ENCODE results near the gene IL10RB.
"Not testable (repeated sequence)": the region's sequence is repeated elsewhere in the genome, so short reads cannot be mapped to it uniquely, and the experiment has no call there.

The IL10RB gene

DNA sequence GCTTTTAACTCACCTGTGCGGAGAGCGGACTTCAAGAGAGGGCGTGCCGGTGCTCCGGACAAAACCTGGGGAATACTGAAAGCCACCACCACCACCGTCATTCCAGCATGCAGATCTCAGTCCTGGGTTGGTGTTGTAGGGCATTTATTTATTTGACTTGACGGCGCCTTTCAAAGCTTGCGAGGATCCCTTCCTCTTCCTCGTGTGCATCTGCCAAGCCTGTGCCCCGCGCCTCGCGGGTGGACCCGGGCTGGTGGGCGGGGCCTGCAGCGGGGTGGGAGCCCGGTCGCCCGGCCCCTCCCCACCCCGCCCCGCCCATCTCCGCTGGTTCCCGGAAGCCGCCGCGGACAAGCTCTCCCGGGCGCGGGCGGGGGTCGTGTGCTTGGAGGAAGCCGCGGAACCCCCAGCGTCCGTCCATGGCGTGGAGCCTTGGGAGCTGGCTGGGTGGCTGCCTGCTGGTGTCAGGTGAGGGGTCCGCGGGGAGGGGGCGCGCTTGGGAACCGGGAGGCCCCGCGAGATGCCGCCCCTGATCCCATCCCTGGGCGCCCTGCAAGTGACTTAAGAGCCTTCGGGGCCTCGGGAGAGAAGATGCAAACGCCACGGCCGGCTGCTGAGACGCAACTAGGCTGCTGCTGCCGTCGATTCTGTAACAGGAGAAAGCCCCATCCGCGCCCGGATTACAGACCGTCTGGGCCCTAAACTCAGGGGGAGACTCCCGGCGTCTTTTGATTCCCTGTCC, at the start of gene IL10RB:
Gene IL10RB, plus strand, starts transcription at position 318 of the 739 bp plus-strand sequence. Its CDS starts 99 bp downstream, at position 417.
- DNase-seq (ENCODE audit: low spot score): peak; percentile 74

DNA sequence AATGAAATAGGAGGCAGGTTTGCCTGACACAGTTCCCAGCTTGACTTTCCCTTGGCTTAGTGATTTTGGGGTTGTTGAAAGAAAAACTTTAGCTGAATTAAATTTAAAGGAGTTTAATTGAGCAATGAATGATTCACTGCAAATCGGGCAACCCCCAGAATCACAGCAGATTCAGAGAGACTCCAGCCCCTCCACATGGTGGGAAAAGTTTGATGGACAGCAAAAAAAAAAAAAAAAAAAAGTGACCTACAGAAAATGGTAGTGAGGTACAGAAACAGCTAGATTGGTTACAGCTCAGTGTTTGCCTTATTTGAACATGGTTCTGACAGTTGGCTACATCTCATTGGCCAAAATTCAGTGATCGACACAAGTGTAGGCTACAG, 49.0 kb upstream of the IL10RB start:
- no peak for DNase-seq (ENCODE audit: low spot score)

GRCh38 chr21:33219300-33219699, 46.9 kb upstream of the IL10RB start:
- DNase-seq (ENCODE audit: low spot score): no peak

DNA sequence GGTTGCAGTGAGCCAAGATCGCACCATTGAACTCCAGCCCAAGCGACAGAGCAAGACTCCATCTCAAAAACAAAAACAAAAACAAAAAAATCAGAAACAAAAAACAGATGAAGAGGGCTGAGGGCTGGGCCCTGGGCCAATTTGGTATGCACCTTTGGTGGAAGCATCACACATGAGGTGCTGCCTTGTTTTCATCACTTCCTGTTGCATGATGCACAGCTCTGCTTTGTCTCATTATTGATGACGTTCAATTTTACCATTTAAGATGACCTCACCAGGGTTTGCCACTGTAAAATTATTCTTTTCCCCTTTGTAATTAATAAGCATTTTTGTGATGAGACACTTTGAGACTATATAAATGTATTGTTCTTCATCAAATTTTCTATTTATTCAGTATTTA, 46.2 kb upstream of the IL10RB start:
- DNase-seq (ENCODE audit: low spot score): no peak

GRCh38 chr21:33225376-33225775, 40.8 kb upstream of the IL10RB start:
- not testable (repeated sequence) for DNase-seq (ENCODE audit: low spot score)

- no peak for DNase-seq (ENCODE audit: low spot score)
These were observed 37.7 kb upstream of the IL10RB start for GRCh38 chr21:33228455-33228854.

DNA sequence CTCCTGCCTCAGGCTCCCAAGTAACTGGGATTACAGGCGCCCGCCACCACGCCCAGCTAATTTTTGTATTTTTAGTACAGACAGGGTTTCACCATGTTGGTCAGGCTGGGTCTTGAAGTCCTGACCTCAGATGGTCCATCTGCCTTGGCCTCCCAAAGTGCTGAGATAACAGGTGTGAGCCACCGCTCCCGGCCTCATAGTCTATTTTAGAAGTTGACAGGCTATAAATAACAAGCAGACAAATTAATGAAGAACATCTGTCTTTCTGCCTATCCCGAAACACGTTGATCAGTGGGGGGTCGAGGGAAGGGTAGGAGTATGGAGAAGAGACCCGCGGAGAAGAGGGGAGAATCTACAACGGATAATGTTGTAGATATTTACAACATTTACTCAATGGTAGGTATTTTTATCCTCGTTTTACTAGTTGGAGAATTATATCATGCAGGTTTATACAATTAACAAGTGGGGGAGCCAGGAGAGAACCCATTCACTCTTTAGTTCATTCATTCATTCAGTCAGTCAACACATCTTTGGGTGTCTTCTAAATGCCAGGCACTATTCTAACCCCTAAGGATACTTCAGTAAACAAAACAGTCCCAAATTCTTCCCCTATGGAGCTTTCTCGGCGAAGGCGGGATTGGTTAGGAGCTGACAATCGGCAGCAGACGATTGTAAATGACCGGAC, 36.9 kb upstream of the IL10RB start:
- no peak for DNase-seq (ENCODE audit: low spot score)

DNA sequence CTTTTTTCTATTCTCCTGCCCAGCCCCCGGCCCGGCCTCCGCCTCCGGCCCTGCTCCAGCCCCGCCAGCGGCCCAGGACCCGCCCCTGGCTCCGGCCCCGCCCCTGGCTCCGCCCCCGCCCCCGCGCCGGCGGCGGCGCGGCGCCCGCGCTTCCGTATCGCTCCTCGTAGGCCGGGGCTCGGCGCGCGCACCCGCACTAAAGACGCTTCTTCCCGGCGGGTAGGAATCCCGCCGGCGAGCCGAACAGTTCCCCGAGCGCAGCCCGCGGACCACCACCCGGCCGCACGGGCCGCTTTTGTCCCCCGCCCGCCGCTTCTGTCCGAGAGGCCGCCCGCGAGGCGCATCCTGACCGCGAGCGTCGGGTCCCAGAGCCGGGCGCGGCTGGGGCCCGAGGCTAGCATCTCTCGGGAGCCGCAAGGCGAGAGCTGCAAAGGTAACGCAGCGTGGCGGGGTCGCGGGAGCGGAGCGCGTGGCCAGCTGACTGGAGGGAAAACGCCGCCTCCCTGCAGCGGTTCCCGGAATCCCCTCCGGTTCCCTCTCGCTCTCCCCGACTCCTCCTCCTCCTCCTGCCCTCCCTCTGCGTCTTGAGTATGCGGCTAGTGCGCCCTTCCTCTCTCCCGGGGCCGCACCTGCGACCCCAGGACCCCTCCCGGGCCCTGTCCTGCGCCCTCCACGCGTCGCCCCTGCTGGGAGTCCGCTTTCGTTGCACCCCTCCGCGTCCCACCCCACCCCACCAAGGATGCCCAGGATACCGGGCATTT, 36.2 kb upstream of the IL10RB start, which contains the start of gene IFNAR2:
Gene IFNAR2, plus strand, starts transcription at position 155 of the 761 bp plus-strand sequence. CDS start 11,985 bp downstream, outside the sequence.
- peak; percentile 74 for DNase-seq (ENCODE audit: low spot score)

GRCh38 chr21:33230545-33231324, 35.4 kb upstream of the IL10RB start:
- peak; percentile 57 for DNase-seq (ENCODE audit: low spot score)

GRCh38 chr21:33231526-33231925, 34.6 kb upstream of the IL10RB start:
- DNase-seq (ENCODE audit: low spot score): no peak

DNA sequence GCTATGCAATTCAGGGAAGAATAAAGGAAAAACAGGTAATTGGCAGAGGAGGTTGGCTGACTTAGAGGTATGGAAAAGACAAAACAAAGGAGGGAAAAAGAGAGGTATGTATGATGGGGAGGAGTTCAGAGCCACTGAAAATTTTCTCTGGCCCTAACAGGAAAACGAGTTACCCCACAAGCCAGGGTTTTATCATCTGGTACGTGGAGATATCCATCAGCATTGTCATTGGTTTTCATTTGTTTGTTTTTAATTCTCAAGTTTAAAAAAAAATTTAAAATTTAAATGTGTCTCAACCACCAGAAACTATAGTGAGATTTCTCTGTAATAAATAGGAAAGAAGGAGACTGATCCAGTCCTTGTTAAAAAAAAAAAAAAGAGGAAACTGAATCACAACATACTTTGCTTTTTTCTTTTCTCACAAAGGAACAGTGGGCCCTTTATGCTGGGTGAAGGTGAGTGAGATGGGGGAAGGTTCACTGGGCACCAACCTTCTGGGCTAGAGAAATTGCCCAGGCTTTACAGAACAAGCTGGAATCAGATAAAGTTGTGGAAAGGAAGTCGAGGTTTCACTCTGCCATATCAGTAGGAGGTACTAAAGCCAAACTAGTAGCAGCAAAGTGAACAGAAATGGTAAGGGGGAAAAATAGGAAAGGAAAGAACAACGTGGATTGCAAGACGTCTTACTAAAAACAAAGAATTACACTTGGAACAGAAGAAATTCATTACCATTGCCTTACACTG, 33.7 kb upstream of the IL10RB start:
- no peak for DNase-seq (ENCODE audit: low spot score)

DNA sequence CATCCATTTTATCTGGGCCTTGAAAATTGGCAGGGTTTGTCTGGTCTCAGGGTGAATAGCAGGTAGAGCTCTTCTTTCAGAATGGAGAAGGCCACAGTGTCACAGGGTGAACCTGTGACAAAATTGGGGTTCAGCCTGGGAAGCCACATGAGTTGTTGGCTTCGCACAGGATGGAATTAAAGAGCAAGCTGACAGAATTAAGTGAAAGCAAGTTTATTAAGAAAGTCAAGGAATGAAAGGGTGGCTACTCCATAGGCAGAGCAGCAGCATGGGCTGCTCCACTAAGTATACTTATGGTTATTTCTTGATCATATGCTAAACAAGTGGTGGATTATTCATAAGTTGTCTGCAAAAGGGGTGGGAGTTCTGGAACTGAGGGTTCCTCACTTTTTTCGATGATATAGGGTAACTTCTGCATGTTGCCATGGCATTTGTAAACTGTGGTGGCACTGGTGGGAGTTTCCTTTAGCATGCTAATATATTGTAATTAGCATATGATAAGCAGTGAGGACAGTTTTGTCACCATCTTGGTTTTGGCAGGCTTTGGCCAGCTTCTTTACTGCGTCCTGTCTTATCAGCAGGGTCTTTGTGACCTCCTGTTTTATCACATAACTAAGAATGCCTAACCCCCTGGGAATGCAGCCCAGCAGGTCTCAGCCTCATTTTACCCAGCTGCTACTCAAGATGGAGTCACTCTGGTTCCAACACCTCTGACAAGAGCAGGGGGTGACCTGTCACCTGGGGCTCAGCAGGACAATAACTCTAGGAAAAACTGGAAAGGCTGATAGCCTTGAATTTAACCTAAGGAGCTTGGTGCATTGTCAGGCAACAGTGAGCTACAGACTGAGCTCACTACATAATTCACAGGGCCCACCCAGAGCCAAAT, 31.3 kb upstream of the IL10RB start:
- no peak for DNase-seq (ENCODE audit: low spot score)

GRCh38 chr21:33236013-33236686, 30.0 kb upstream of the IL10RB start:
- DNase-seq (ENCODE audit: low spot score): no peak

DNA sequence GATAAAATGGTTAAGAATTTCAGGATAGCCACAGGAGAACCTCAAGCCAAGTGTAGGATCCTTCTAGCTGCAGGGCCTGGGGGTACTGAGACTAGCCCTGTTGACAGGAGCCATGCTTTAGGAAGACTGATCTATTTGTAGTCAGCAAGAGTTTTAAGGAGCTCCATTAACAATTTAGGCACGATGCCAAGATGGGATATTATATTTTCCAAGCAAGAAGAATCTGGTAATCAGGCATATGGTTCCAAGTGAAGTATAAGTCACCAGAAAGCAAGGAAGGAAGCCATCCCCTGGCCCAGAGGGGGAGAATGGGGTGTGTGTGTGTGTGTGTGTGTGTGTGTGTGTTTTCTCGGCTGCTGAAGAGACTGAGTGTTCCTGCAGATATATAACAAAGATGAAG, 29.4 kb upstream of the IL10RB start:
- no peak for DNase-seq (ENCODE audit: low spot score)

GRCh38 chr21:33237486-33237885, 28.7 kb upstream of the IL10RB start:
- DNase-seq (ENCODE audit: low spot score): no peak

DNA sequence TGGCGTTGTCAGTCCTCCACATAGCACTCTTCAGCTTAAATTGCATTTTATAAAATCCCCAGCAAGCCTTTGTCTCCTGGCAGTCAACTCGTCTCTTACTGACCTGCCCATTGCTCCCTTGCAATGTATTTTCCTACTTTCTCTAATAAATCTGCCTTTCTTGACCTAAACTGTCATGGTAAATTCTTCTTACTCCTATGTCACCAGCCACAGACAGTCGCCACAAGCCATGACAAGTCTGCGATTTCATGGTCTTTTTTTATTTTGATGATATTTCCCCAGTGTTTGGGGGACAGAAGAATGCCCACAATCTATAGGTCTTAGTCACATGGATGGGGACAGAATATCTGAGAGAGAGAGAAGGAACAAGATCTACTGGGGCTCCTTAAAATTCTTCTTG, 28.0 kb upstream of the IL10RB start:
- DNase-seq (ENCODE audit: low spot score): no peak

DNA sequence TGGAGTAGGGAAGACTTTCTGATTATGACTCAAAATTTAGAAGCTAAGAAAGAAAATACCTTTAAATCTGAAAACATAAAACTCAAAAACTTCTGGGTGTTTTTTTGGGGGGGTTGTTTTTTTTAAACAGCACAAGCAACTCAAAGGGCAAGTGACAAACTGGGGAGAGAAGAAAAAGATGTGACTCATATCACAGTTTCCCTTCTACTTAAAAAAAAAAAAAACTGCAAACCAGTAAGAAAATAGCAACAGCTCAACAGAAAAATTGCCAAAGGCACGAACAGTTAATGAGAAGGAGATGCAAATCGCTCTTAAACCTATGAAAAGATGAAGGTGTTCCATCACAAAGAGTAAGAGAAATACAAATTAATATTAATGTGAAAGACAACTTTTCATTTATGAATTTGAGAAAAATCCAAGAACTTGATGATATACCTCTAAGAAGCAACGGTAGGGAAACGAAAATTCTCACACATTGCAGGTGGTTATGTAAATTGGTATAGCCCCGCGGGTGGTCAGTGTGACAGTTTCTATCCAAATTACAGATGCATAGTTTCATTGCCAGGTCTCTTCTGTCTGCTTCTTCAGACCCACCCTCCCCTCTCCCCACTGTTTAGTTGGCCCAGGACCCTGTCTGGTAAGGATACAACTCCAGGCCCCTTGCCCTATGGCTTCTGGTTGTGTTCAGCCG, 27.5 kb upstream of the IL10RB start:
- DNase-seq (ENCODE audit: low spot score): no peak

- not testable (repeated sequence) for DNase-seq (ENCODE audit: low spot score)
These were observed 26.5 kb upstream of the IL10RB start for GRCh38 chr21:33239559-33240127.

DNA sequence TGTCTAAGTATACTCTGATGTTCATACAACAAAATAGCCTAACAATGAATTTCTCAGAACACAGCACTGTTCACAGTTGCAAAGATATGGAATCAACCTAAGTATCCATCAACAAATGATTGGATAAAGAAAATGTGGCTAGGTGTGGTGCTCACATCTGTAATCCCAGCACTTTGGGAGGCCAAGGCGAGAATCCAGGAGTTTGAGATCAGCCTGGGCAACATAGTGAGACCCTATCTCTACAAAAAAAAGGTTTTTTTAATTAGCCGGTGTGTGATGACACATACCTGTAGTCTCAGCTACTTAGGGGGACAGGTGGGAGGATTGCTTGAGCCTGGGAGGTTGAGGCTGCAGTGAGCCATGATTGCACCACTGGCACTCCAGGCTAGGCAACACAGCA, 25.8 kb upstream of the IL10RB start:
- no peak for DNase-seq (ENCODE audit: low spot score)

Measured in Ammon's horn (tissue), 1 donor.